Adrenal gland (tissue), 12 donors: ENCODE results near the gene NF1. TPM values are rescaled to one million over a fixed set of nuclear protein-coding genes. Genes with fewer than 3 reads are reported as not detected.

Source experiments
- DNase-seq, 7 donors: peaks; one replicate each; pipeline ENCODE4 v3.0.0-alpha.2; 2019 to 2020
- H3K27ac ChIP-seq, 5 donors: fragments of 200-600 bp; sonication (generic) in 4 of 5; 1 replicate in 3 of 5; 2 replicates in 2 of 5; pipeline versions ENCODE4 v1.5.1 to v1.8.0; 2016 to 2020; ENCODE audit warnings: mild to moderate bottlenecking in 1 of 5
- H3K27me3 ChIP-seq: fragments of 200-600 bp; 2 replicates; pipeline ENCODE4 v1.8.0; 2021
- H3K36me3 ChIP-seq, 2 donors: fragments of 200-600 bp; replicated peaks in 1 of 2; 1 replicate in 1 of 2; 2 replicates in 1 of 2; pipeline versions ENCODE4 v1.5.1 to v1.8.0; 2018 to 2022
- H3K4me1 ChIP-seq, 2 donors: fragments of 200-600 bp; replicated peaks in 1 of 2; 1 replicate in 1 of 2; 2 replicates in 1 of 2; pipeline versions ENCODE4 v1.5.1 to v1.8.0; 2018 to 2021
- H3K4me3 ChIP-seq, 4 donors: fragments of 200-600 bp; sonication (generic) in 3 of 4; one replicate each; pipeline ENCODE4 v1.5.1; 2016 to 2018
- H3K9me3 ChIP-seq, 3 donors: fragments of 200-600 bp; sonication (generic) in 1 of 3; replicated peaks in 1 of 3; 1 replicate in 2 of 3; 2 replicates in 1 of 3; pipeline versions ENCODE4 v1.5.1 to v1.8.0; 2016 to 2021
- CTCF ChIP-seq, 6 experiments: fragments of 450-650 bp in 4 of 6; fragments of 200-600 bp in 2 of 6; sonication (generic) in 1 of 6; IDR thresholded peaks; 1 replicate in 5 of 6; 2 replicates in 1 of 6; pipeline versions ENCODE4 v1.5.1 to v1.8.0; 2016 to 2021; ENCODE audit warnings: antibody characterized with exemption in 6 of 6, mild to moderate bottlenecking in 2 of 6, moderate library complexity in 1 of 6
- POLR2A ChIP-seq, 2 donors: fragments of 450-650 bp; IDR thresholded peaks; one replicate each; pipeline ENCODE4 v1.6.1; 2017; ENCODE audit warnings: antibody characterized with exemption in 2 of 2, mild to moderate bottlenecking in 2 of 2, moderate library complexity in 1 of 2
- WGBS, 4 donors: extraction: QIAGEN DNeasy Blood & Tissue Kit in 2 of 4; methylation state at CpG; one replicate each; pipeline versions ENCODE4 v1.1.5 to v1.1.7; 2013 to 2017; 5-methylcytosine and 5-hydroxymethylcytosine counted together
- intact Hi-C, 2 donors: fragments of 100-400 bp; cut with DNase I; formaldehyde crosslinking; loops; one replicate each; pipeline versions ENCODE4 v1.14.1 to v1.15.0; 2022 to 2023
- polyA plus RNA-seq, 3 donors: library from polyadenylated mRNA; stranded (reverse); fragments of 200-250 nt in 2 of 3; fragments of 350-450 nt in 1 of 3; fragmentation: Illumina TruSeq in 1 of 3; extraction: RNeasy Lipid Tissue Mini Kit (QIAGEN cat#74804) in 1 of 3; gene quantifications; one replicate each; pipeline ENCODE4 v1.2.3, GENCODE V29; 2013 to 2014
- total RNA-seq, 9 donors: library from RNA; depleted of rRNA in 4 of 9; stranded (reverse); fragments of >200 nt in 4 of 9; fragments of 120-200 nt in 1 of 9; fragmentation: NEBNext Ultra II Directional in 1 of 9; extraction: Animal tissue kit (Norgen Biotek cat#: 25700) in 1 of 9; gene quantifications; one replicate each; pipeline versions ENCODE4 v1.1.0 to v1.2.4, GENCODE V29; 2013 to 2023
- donor health status: healthy with polysubstance abuse.
- donor health status: Bipolar disorder and iron deficiency.
- donor health status: DM: yes; HTN: yes; CAD: no.
- donor health status: DM: no; HTN: no; CAD: no.
- donor health status: DM: no; HTN: no; CAD: no.
- donor health status: DM: yes; HTN: yes; CAD: no.

The NF1 gene
- total and polyA plus RNA-seq, 12 donors: 8.8 to 91.3 (median 53.5) TPM

- Histone ChIP-seq H3K36me3 (no peaks in the 10 kb centered on the region), H3K4me3 (no peak overlapping the region), H3K27ac (no peak overlapping the region), H3K27me3 (no peaks in the 10 kb centered on the region), H3K4me1 (no peaks in the 10 kb centered on the region), H3K9me3 (no peaks in the 10 kb centered on the region)
- intact Hi-C loops: no loop called here
- 91 to 96% (median 94%) methylated on average over 3 of the region's 3 CpGs for WGBS, 4 donors
- no peak for DNase-seq
- TF ChIP-seq CTCF (IDR thresholded peaks at IDR 0.05): no peak
- TF ChIP-seq POLR2A (IDR thresholded peaks at IDR 0.05): no peak
These were observed 199.5 kb downstream of the NF1 start for GRCh38 chr17:31294231-31294630.

GRCh38 chr17:31294820-31295488, 200.2 kb downstream of the NF1 start:
- H3K36me3 ChIP-seq: no peaks in the 10 kb centered on the region
- no peak overlapping the region for H3K4me3 ChIP-seq
- H3K9me3 ChIP-seq: no peaks in the 10 kb centered on the region
- H3K4me1 ChIP-seq: no peaks in the 10 kb centered on the region
- H3K27me3 ChIP-seq: no peaks in the 10 kb centered on the region
- intact Hi-C loops: no loop called here
- WGBS, 4 donors: 85 to 94% (median 92%) methylated on average over 3 of the region's 3 CpGs
- TF ChIP-seq CTCF (IDR thresholded peaks at IDR 0.05) (no peak), POLR2A (IDR thresholded peaks at IDR 0.05) (no peak)
- H3K27ac ChIP-seq: no peak overlapping the region
- DNase-seq: no peak

- Histone ChIP-seq H3K27ac (no peak overlapping the region), H3K27me3 (no peaks in the 10 kb centered on the region), H3K9me3 (no peaks in the 10 kb centered on the region), H3K4me1 (no peaks in the 10 kb centered on the region), H3K36me3 (no peaks in the 10 kb centered on the region), H3K4me3 (no peak overlapping the region)
- no peak for DNase-seq
- intact Hi-C loops: no loop called here
- 88 to 100% (median 93%) methylated on average over 1 of the region's 1 CpG for WGBS, 4 donors
- no peak for TF ChIP-seq CTCF (IDR thresholded peaks at IDR 0.05)
- TF ChIP-seq POLR2A (IDR thresholded peaks at IDR 0.05): no peak
These were observed 200.7 kb downstream of the NF1 start for GRCh38 chr17:31295489-31295871.

GRCh38 chr17:31296142-31296541, 201.4 kb downstream of the NF1 start:
- DNase-seq: no peak
- no peak overlapping the region for H3K27ac ChIP-seq
- no peak for TF ChIP-seq POLR2A (IDR thresholded peaks at IDR 0.05)
- TF ChIP-seq CTCF (IDR thresholded peaks at IDR 0.05): no peak
- no peaks in the 10 kb centered on the region for H3K36me3 ChIP-seq
- H3K27me3 ChIP-seq: no peaks in the 10 kb centered on the region
- intact Hi-C loops: no loop called here
- H3K4me1 ChIP-seq: no peaks in the 10 kb centered on the region
- H3K4me3 ChIP-seq: no peak overlapping the region
- WGBS, 4 donors: 85 to 95% (median 88%) methylated on average over 2 of the region's 2 CpGs
- H3K9me3 ChIP-seq: no peaks in the 10 kb centered on the region
